Liver (tissue), 3 donors: ENCODE data around the gene SYNC.

ENCODE experiments used
- HNF4A ChIP-seq, 2 donors: conservative IDR thresholded peaks; 2 replicates each; pipeline ENCODE4 v1.6.1; 2016; ENCODE audit warnings: antibody characterized with exemption in 2 of 2, mild to moderate bottlenecking in 2 of 2
- HNF4G ChIP-seq: IDR thresholded peaks from 2 replicates; pipeline ENCODE4 v1.6.1; 2016; ENCODE audit warnings: antibody characterized with exemption
- RAD21 ChIP-seq, 2 donors: IDR thresholded peaks; 2 replicates each; pipeline ENCODE4 v1.6.1; 2016; ENCODE audit warnings: antibody characterized with exemption in 2 of 2, mild to moderate bottlenecking in 2 of 2
- TAF1 ChIP-seq: conservative IDR thresholded peaks from 2 replicates; pipeline ENCODE4 v1.6.1; 2016; ENCODE audit warnings: antibody characterized with exemption, mild to moderate bottlenecking
- YY1 ChIP-seq: IDR thresholded peaks from 2 replicates; pipeline ENCODE4 v1.6.1; 2016; ENCODE audit warnings: antibody characterized with exemption, mild to moderate bottlenecking
- ZBTB33 ChIP-seq: IDR thresholded peaks from 2 replicates; pipeline ENCODE4 v1.6.1; 2016; ENCODE audit warnings: antibody characterized with exemption
- TF ChIP-seq, protein P1 (sequence below): fragments of 150-350 bp; IDR thresholded peaks from 2 replicates; pipeline ENCODE4 v1.5.1; 2017; ENCODE audit warnings: improper control_type of control experiment, low read depth, low read length; ENCODE audit not compliant: missing input control
- donor health status: healthy.
- donor health status: healthy.

DNA sequence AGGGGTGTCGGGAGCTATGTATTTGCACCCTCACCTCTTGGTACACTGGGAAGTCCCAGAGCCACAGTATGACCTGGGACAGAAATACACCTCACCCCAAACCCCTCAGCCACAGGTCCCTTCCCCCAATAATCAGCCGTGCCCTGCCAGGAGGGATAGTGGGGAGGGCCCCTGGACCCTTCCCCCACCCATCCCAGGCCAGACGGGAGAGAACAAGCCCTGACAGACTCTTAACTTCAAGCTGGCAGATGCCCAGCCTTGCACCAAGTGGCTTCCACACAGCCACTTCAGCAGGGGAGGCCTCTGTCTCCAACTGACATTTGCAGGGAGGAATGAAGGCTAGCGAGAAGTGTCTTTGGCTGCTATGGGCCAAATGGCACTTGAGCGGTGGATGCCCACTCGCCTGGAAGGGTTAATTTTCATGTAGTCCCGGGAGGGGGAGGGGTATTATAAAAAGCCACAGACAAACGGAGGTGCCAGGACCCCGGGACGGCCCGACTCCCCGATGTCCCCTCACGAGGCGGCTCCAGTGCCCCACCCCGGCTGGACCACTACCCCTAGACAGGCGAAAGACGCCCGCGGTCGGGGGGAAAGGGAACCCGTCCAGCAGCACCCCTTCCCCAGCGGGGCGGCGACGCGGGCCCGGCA, 495 bp downstream of the SYNC start:
- TF ChIP-seq HNF4A (conservative IDR thresholded peaks at IDR 0.05) (no peak), TAF1 (no peak), YY1 (no peak), RAD21 (IDR thresholded peaks at IDR 0.05) (no peak), HNF4G (no peak), ZBTB33 (no peak)
- TF ChIP-seq, protein P1, sequence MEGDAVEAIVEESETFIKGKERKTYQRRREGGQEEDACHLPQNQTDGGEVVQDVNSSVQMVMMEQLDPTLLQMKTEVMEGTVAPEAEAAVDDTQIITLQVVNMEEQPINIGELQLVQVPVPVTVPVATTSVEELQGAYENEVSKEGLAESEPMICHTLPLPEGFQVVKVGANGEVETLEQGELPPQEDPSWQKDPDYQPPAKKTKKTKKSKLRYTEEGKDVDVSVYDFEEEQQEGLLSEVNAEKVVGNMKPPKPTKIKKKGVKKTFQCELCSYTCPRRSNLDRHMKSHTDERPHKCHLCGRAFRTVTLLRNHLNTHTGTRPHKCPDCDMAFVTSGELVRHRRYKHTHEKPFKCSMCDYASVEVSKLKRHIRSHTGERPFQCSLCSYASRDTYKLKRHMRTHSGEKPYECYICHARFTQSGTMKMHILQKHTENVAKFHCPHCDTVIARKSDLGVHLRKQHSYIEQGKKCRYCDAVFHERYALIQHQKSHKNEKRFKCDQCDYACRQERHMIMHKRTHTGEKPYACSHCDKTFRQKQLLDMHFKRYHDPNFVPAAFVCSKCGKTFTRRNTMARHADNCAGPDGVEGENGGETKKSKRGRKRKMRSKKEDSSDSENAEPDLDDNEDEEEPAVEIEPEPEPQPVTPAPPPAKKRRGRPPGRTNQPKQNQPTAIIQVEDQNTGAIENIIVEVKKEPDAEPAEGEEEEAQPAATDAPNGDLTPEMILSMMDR, result no peak
